ENCODE data around the gene C1orf21.

- TF ChIP-seq GATA2 (IDR thresholded peaks at IDR 0.05; ENCODE audit: low read depth, low read length), result no peak
- no peak for TF ChIP-seq GATA3 (IDR thresholded peaks at IDR 0.05; ENCODE audit: low read depth, low read length)
Measured at GRCh38 chr1:184493987-184494388, 107.2 kb downstream of the C1orf21 start.
